ENCODE measurements around the gene SDC3.

Gene SDC3

GRCh38 chr1:30887485-30888315 is 20.9 kb downstream of the SDC3 start:
- no peak for DNase-seq

- no peak for DNase-seq
These were observed 21.7 kb downstream of the SDC3 start for GRCh38 chr1:30886710-30887428.

- no peak for DNase-seq
These were observed 22.7 kb downstream of the SDC3 start for GRCh38 chr1:30885570-30886522.

- no peak for DNase-seq
These were observed 23.8 kb downstream of the SDC3 start for GRCh38 chr1:30884723-30885122.

GRCh38 chr1:30883389-30884172 is 25.0 kb downstream of the SDC3 start:
- DNase-seq: no peak

GRCh38 chr1:30882678-30883388 is 25.7 kb downstream of the SDC3 start:
- no peak for DNase-seq

- DNase-seq: no peak
These were observed 27.0 kb downstream of the SDC3 start for GRCh38 chr1:30881319-30882181.

GRCh38 chr1:30880678-30881318 is 27.8 kb downstream of the SDC3 start:
- peak; percentile 10 for DNase-seq

- no peak for DNase-seq
These were observed 28.4 kb downstream of the SDC3 start for GRCh38 chr1:30879940-30880677.

GRCh38 chr1:30879126-30879786 is 29.3 kb downstream of the SDC3 start:
- no peak for DNase-seq

- no peak for DNase-seq
These were observed 30.0 kb downstream of the SDC3 start for GRCh38 chr1:30878559-30878958.

GRCh38 chr1:30878016-30878415 is 30.5 kb downstream of the SDC3 start:
- no peak for DNase-seq

- peak; percentile 35 for DNase-seq
These were observed 31.2 kb downstream of the SDC3 start for GRCh38 chr1:30877205-30877912.

- no peak for DNase-seq
These were observed 31.9 kb downstream of the SDC3 start for GRCh38 chr1:30876451-30877204.

GRCh38 chr1:30875916-30876315 is 32.6 kb downstream of the SDC3 start:
- no peak for DNase-seq

- DNase-seq: no peak
These were observed 33.4 kb downstream of the SDC3 start for GRCh38 chr1:30875197-30875596.

- no peak for DNase-seq
These were observed 34.4 kb downstream of the SDC3 start for GRCh38 chr1:30874176-30874575.

GRCh38 chr1:30872948-30873263 is 35.7 kb downstream of the SDC3 start:
- no peak for DNase-seq
